Mammary epithelial cell (primary cell): ENCODE data around the gene ELMO1.

ENCODE experiments used
- CTCF ChIP-seq, 2 donors: IDR thresholded peaks in 1 of 2; conservative IDR thresholded peaks in 1 of 2; 2 replicates each; pipeline ENCODE4 v1.5.1; 2011 to 2012; ENCODE audit warnings: inconsistent platforms in 2 of 2, low read length in 2 of 2, mild to moderate bottlenecking in 2 of 2, control low read depth in 1 of 2, low read depth in 1 of 2; ENCODE audit not compliant: insufficient read depth in 1 of 2; ENCODE audit errors: extremely low read depth in 1 of 2
- EZH2 ChIP-seq: IDR thresholded peaks from 2 replicates; pipeline ENCODE4 v1.6.1; 2012; ENCODE audit warnings: low read length, inconsistent platforms, borderline replicate concordance

- TF ChIP-seq CTCF (conservative IDR thresholded peaks at IDR 0.05 in 1 of 2, IDR thresholded peaks at IDR 0.05 in 1 of 2; ENCODE audit: extremely low read depth in 1 of 2, insufficient read depth in 1 of 2, low read depth in 1 of 2, low read length in 2 of 2) = no peak
- no peak for TF ChIP-seq EZH2
Measured at GRCh38 chr7:37349979-37350590, 98.6 kb downstream of the ELMO1 start.
